Measurements from ENCODE around the gene MALAT1. TPM values are rescaled to one million over a fixed set of nuclear protein-coding genes. Genes with fewer than 3 reads are reported as not detected.

The MALAT1 gene
- total and polyA plus RNA-seq, 2 of the 13 experiments (the other 11 are each of a cell fraction or from before 2014, with no cell fraction given): 143 to 1,237 TPM

DNA sequence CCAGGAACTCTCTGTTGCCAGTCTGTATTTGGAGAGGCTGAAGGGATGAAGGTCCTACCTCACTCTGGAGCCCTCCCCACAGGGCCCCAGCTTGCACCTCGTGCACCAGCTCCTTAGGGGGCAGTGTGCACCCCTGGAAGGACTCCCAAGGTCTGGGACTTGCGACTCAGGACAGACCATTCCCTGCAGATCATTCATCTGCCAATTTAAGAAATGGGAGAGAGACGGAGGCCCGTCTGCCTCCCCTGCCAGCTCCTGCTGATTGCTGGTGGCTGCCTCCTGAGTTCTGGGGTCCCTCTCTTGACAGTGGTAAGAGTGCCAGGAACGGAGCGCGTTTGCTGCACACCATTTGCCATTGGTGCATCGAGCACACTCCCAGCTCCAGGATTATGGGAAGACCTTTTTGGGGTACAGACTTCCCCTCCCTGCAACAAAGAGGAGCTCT, 27.4 kb upstream of the MALAT1 start:
- POLR2A ChIA-PET: interaction anchor here (0.9 to 17.5 kb wide), 21 partner anchors 8 to 166 kb away, joined by 3 to 1590 read pairs (median 5); partner anchors contain the start of genes DPF2, MALAT1, NEAT1 and SCYL1
- peak; percentile 58 for FAIRE-seq
- in situ Hi-C loops (cut with HindIII; ENCODE audit: extremely low pct_ligation_motif_present, low pct_unique_long_range_greater_than_20kb): loop anchor here (5.0 kb wide), 1 partner anchor 36 kb away; no protein-coding TSS in a partner anchor
- TF ChIP-seq MEF2D (CRISPR knock-in tag; IDR thresholded peaks at IDR 0.05): no peak
- TF ChIP-seq CREB1 (IDR thresholded peaks at IDR 0.05): no peak
- TF ChIP-seq CREB1 (CRISPR knock-in tag; IDR thresholded peaks at IDR 0.05): no peak
- peak; percentile 52; the same call in 1 of the 2 replicates for TF ChIP-seq SAP130 (CRISPR knock-in tag; IDR thresholded peaks at IDR 0.05; ENCODE audit: low read depth)
- 0 out of 2 replicates have a peak, but pooled peaks have one; percentile 22 for TF ChIP-seq CBX5 (CRISPR knock-in tag; IDR thresholded peaks at IDR 0.05; ENCODE audit: borderline replicate concordance)
- no peak for TF ChIP-seq NFIC (IDR thresholded peaks at IDR 0.05; ENCODE audit: low read length)
- TF ChIP-seq, protein P1, sequence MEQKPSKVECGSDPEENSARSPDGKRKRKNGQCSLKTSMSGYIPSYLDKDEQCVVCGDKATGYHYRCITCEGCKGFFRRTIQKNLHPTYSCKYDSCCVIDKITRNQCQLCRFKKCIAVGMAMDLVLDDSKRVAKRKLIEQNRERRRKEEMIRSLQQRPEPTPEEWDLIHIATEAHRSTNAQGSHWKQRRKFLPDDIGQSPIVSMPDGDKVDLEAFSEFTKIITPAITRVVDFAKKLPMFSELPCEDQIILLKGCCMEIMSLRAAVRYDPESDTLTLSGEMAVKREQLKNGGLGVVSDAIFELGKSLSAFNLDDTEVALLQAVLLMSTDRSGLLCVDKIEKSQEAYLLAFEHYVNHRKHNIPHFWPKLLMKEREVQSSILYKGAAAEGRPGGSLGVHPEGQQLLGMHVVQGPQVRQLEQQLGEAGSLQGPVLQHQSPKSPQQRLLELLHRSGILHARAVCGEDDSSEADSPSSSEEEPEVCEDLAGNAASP (CRISPR knock-in tag; IDR thresholded peaks at IDR 0.05; ENCODE audit: borderline replicate concordance): no peak; the same call in 1 of the 2 replicates
- 0 out of 2 replicates have a peak, but pooled peaks have one; percentile 23 for TF ChIP-seq NCOA2 (CRISPR knock-in tag; IDR thresholded peaks at IDR 0.05)
- TF ChIP-seq, protein P2, sequence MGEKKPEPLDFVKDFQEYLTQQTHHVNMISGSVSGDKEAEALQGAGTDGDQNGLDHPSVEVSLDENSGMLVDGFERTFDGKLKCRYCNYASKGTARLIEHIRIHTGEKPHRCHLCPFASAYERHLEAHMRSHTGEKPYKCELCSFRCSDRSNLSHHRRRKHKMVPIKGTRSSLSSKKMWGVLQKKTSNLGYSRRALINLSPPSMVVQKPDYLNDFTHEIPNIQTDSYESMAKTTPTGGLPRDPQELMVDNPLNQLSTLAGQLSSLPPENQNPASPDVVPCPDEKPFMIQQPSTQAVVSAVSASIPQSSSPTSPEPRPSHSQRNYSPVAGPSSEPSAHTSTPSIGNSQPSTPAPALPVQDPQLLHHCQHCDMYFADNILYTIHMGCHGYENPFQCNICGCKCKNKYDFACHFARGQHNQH (CRISPR knock-in tag; IDR thresholded peaks at IDR 0.05): 0 out of 2 replicates have a peak, but pooled peaks have one; percentile 63
- no peak for TF ChIP-seq ZNF761 (CRISPR knock-in tag; conservative IDR thresholded peaks at IDR 0.05)
- 0 out of 2 replicates have a peak, but pooled peaks have one; percentile 45 for TF ChIP-seq ZNF792 (CRISPR knock-in tag; IDR thresholded peaks at IDR 0.05)
- TF ChIP-seq ZNF724P (CRISPR knock-in tag; IDR thresholded peaks at IDR 0.05; ENCODE audit: borderline replicate concordance): no peak
- TF ChIP-seq, protein P3, sequence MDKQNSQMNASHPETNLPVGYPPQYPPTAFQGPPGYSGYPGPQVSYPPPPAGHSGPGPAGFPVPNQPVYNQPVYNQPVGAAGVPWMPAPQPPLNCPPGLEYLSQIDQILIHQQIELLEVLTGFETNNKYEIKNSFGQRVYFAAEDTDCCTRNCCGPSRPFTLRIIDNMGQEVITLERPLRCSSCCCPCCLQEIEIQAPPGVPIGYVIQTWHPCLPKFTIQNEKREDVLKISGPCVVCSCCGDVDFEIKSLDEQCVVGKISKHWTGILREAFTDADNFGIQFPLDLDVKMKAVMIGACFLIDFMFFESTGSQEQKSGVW (CRISPR knock-in tag; IDR thresholded peaks at IDR 0.05; ENCODE audit: borderline replicate concordance): no peak
- no peak for TF ChIP-seq REXO4 (CRISPR knock-in tag; IDR thresholded peaks at IDR 0.05; ENCODE audit: borderline replicate concordance)
- TF ChIP-seq ZNF672 (CRISPR knock-in tag; IDR thresholded peaks at IDR 0.05): no peak
- peak; percentile 70; the same call in 1 of the 2 replicates for TF ChIP-seq SNAI1 (CRISPR knock-in tag; IDR thresholded peaks at IDR 0.05; ENCODE audit: borderline replicate concordance)
- TF ChIP-seq, protein P4, sequence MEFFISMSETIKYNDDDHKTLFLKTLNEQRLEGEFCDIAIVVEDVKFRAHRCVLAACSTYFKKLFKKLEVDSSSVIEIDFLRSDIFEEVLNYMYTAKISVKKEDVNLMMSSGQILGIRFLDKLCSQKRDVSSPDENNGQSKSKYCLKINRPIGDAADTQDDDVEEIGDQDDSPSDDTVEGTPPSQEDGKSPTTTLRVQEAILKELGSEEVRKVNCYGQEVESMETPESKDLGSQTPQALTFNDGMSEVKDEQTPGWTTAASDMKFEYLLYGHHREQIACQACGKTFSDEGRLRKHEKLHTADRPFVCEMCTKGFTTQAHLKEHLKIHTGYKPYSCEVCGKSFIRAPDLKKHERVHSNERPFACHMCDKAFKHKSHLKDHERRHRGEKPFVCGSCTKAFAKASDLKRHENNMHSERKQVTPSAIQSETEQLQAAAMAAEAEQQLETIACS (CRISPR knock-in tag; IDR thresholded peaks at IDR 0.05): no peak
- no peak for TF ChIP-seq RNF2 (conservative IDR thresholded peaks at IDR 0.05; ENCODE audit: low read depth)
- TF ChIP-seq ZNF652 (CRISPR knock-in tag; IDR thresholded peaks at IDR 0.05; ENCODE audit: borderline replicate concordance, low read depth): no peak
- TF ChIP-seq ZGPAT (CRISPR knock-in tag; IDR thresholded peaks at IDR 0.05): no peak

More for the DNA sequence above, 27.4 kb upstream of the MALAT1 start:
- Histone ChIP-seq H3K27ac (ENCODE audit: extremely low read length, insufficient read depth, low read length) (no peak overlapping the region), H3K9me3 (ENCODE audit: low read length) (no peaks in the 10 kb centered on the region), H3K4me2 (ENCODE audit: low read depth, low read length) (peak overlapping the region; percentile 93), H4K20me1 (ENCODE audit: insufficient read depth, low read length) (no peaks in the 10 kb centered on the region), H3K9ac (ENCODE audit: insufficient read depth, low read depth, low read length) (peak overlapping the region; percentile 57; the same call in 1 of the 2 replicates), H2AFZ (ENCODE audit: low read length) (no peak overlapping the region), H3K36me3 (replicated peaks in 1 of 2; ENCODE audit: control insufficient read depth in 1 of 2, insufficient read depth in 2 of 2, low read length in 2 of 2) (no peaks in the 10 kb centered on the region), H3K4me3 (replicated peaks in 1 of 3; ENCODE audit: insufficient read depth in 1 of 3, low read depth in 2 of 3, low read length in 3 of 3) (peak overlapping the region; percentile 31 to 63 (median 33); a peak in 5 of 6 replicates), H3K4me1 (ENCODE audit: insufficient read depth, low read length) (peaks cover 57% of the 10 kb centered on the region), H3K27me3 (ENCODE audit: control insufficient read depth in 1 of 2, insufficient read depth in 2 of 2, low read length in 2 of 2) (no peaks in the 10 kb centered on the region; a peak in 1 of 5 replicates), H3K79me2 (ENCODE audit: insufficient read depth, low read length) (peaks cover 6% of the 10 kb centered on the region)
- intact Hi-C loops (cut with micrococcal nuclease; ENCODE audit: unreplicated experiment): loop anchor here (2.0 kb wide), 1 partner anchor 39 kb away; no protein-coding TSS in a partner anchor
- peak; percentile 73 for DNase-seq (ENCODE audit: low spot score)
- CTCF ChIA-PET (ENCODE audit: low intra/inter-chr PET ratio, low total read pairs): interaction anchor here (1.8 kb wide), 1 partner anchor 39 kb away, joined by 9 read pairs; no protein-coding TSS in a partner anchor
- no CpG with 5 or more reads among the region's 8 CpGs for WGBS (ENCODE audit: low lambda C conversion rate)
- peak; percentile 92 for ATAC-seq
- BruUV-seq (replicated peaks): no TSS peak

Data from HepG2 (cell line).